K562 (cell line): ENCODE results near the gene CPNE6. TPM values are rescaled to one million over a fixed set of nuclear protein-coding genes. Genes with fewer than 3 reads are reported as not detected.

Experiments
- ATAC-seq: fragments of 200-7000 bp; cut with Tn5 transposase; 3 replicates; pipeline ENCODE4 v1.9.1; 2020; ENCODE audit warnings: moderate library complexity
- BruUV-seq: library from RNA; stranded (reverse); fragments of 400-500 nt; replicated peaks from 2 replicates; lab custom pipeline; 2021; lab: Mats Ljungman, UMichigan
- CTCF ChIA-PET: fragments of 300-600 bp; formaldehyde crosslinking; extraction: SDS; loops from one replicate; lab custom pipeline; 2021; ENCODE audit warnings: low intra/inter-chr PET ratio; lab: Yijun Ruan, JAX
- POLR2A ChIA-PET: fragments of 300-600, 350-650 bp; sonication (Branson Sonifier 250); formaldehyde crosslinking; extraction: SDS; loops from one replicate; lab custom pipeline; 2021; ENCODE audit warnings: antibody characterized with exemption, inconsistent platforms; lab: Yijun Ruan, JAX
- DNase-seq, 4 experiments: peaks; one replicate each; pipeline versions ENCODE4 v3.0.0 to v3.0.0-alpha.2; 2011 to 2018; ENCODE audit warnings: low spot score in 3 of 4, mixed read lengths in 3 of 4; ENCODE audit errors: extremely low read depth in 1 of 4
- FAIRE-seq: peaks from 2 replicates; lab custom pipeline; 2011; peaks lifted over from hg19 to GRCh38; lab: Jason Lieb, UNC
- H2AFZ ChIP-seq: 2 replicates; pipeline ENCODE4 v1.6.0; 2011; ENCODE audit warnings: low read depth, low read length, control low read depth, inconsistent platforms
- H3K27ac ChIP-seq: fragments of 200-600 bp; 3 replicates; pipeline ENCODE4 v1.8.0; 2011; ENCODE audit warnings: low read depth, mild to moderate bottlenecking, control low read depth, inconsistent platforms, low read length, moderate library complexity, mixed read lengths; ENCODE audit errors: extremely low read depth
- H3K27me3 ChIP-seq, 2 experiments: fragments of 300-600 bp in 1 of 2; 2 replicates in 1 of 2; 3 replicates in 1 of 2; pipeline versions ENCODE4 v1.6.0 to v1.8.0; 2011; ENCODE audit warnings: inconsistent platforms in 2 of 2, low read length in 2 of 2, mild to moderate bottlenecking in 1 of 2, mixed read lengths in 1 of 2, moderate library complexity in 1 of 2; ENCODE audit not compliant: control insufficient read depth in 2 of 2, insufficient read depth in 2 of 2
- H3K36me3 ChIP-seq: fragments of 300-600 bp; 3 replicates; pipeline ENCODE4 v1.8.0; 2011; ENCODE audit warnings: mild to moderate bottlenecking, low read length, inconsistent platforms; ENCODE audit not compliant: control insufficient read depth, insufficient read depth
- H3K4me1 ChIP-seq, 2 experiments: fragments of 200-600 bp in 1 of 2; replicated peaks in 1 of 2; 2 replicates in 1 of 2; 3 replicates in 1 of 2; pipeline versions ENCODE4 v1.5.1 to v1.8.0; 2011; ENCODE audit warnings: inconsistent platforms in 2 of 2, low read length in 2 of 2, mild to moderate bottlenecking in 1 of 2, mixed read lengths in 1 of 2, moderate library complexity in 1 of 2; ENCODE audit not compliant: control insufficient read depth in 2 of 2, insufficient read depth in 2 of 2
- H3K4me2 ChIP-seq: 2 replicates; pipeline ENCODE4 v1.6.1; 2011; ENCODE audit warnings: low read length, control low read depth, inconsistent platforms, mixed read lengths; ENCODE audit not compliant: insufficient read depth
- H3K4me3 ChIP-seq: fragments of 200-600 bp; sonication (generic), shearing (Covaris generic); 2 replicates; pipeline ENCODE4 v1.5.1; 2016; ENCODE audit warnings: control low read depth, inconsistent platforms
- H3K79me2 ChIP-seq: fragments of 200-600 bp; 3 replicates; pipeline ENCODE4 v1.8.0; 2011; ENCODE audit warnings: low read length, inconsistent platforms; ENCODE audit not compliant: control insufficient read depth, insufficient read depth
- H3K9ac ChIP-seq, 2 experiments: 2 replicates each; pipeline versions ENCODE4 v1.6.0 to v1.6.1; 2011; ENCODE audit warnings: low read depth in 2 of 2, low read length in 2 of 2, control low read depth in 1 of 2, inconsistent platforms in 1 of 2, mild to moderate bottlenecking in 1 of 2, mixed read lengths in 1 of 2; ENCODE audit not compliant: insufficient read depth in 1 of 2
- H3K9me1 ChIP-seq: one replicate; pipeline ENCODE4 v1.6.0; 2011; ENCODE audit warnings: inconsistent platforms, mild to moderate bottlenecking, low read length, moderate library complexity; ENCODE audit not compliant: control insufficient read depth, insufficient read depth
- H3K9me3 ChIP-seq: replicated peaks from 2 replicates; pipeline ENCODE4 v1.5.1; 2011; ENCODE audit warnings: low read depth, low read length, inconsistent platforms; ENCODE audit not compliant: control insufficient read depth, insufficient read depth
- H4K20me1 ChIP-seq: replicated peaks from 2 replicates; pipeline ENCODE4 v1.6.1; 2011; ENCODE audit warnings: low read length, inconsistent platforms, mixed read lengths; ENCODE audit not compliant: control insufficient read depth, insufficient read depth
- FUS ChIP-seq: fragments of 200-400 bp; formaldehyde crosslinking; optimal IDR thresholded peaks from 2 replicates; pipeline ENCODE3; 2017; ENCODE audit warnings: low read depth, low read length
- ILF3 ChIP-seq: fragments of 450-650 bp; IDR thresholded peaks from 2 replicates; pipeline ENCODE4 v1.6.1; 2018; ENCODE audit warnings: antibody characterized with exemption, mild to moderate bottlenecking, moderate library complexity, borderline replicate concordance
- RBFOX2 ChIP-seq: fragments of 200-400 bp; formaldehyde crosslinking; IDR thresholded peaks from 2 replicates; pipeline ENCODE4 v1.6.1; 2017; ENCODE audit warnings: low read depth, mild to moderate bottlenecking, low read length, moderate library complexity
- SAP30 ChIP-seq: fragments of 200-600 bp; sonication (generic); IDR thresholded peaks from 2 replicates; pipeline ENCODE4 v1.6.1; 2012; ENCODE audit warnings: borderline replicate concordance, low read depth, mild to moderate bottlenecking, moderate library complexity, low read length, control low read depth, inconsistent platforms; ENCODE audit not compliant: insufficient read depth, poor library complexity, severe bottlenecking
- TOE1 ChIP-seq, 2 experiments: fragments of 450-650 bp in 1 of 2; sonication (generic) in 1 of 2; formaldehyde crosslinking in 1 of 2; IDR thresholded peaks; 2 replicates each; pipeline versions ENCODE4 v1.7.1 to v1.8.0; 2016 to 2022; ENCODE audit warnings: borderline replicate concordance in 2 of 2, mild to moderate bottlenecking in 2 of 2, antibody characterized with exemption in 1 of 2, inconsistent platforms in 1 of 2, low read depth in 1 of 2, missing genetic modification reagents in 1 of 2, moderate library complexity in 1 of 2
- ZNF197 ChIP-seq: fragments of 200-800 bp; sonication (Bioruptor generic); IDR thresholded peaks from 2 replicates; pipeline ENCODE4 v1.6.1; 2016; ENCODE audit warnings: low read depth, missing genetic modification characterization, missing compliant biosample characterization
- ZNF436 ChIP-seq: fragments of 250-450, 450-650 bp; sonication (Bioruptor Pico); formaldehyde crosslinking; IDR thresholded peaks from 2 replicates; pipeline ENCODE4 v1.7.0; 2020; ENCODE audit warnings: mild to moderate bottlenecking
- WGBS: fragments of 100-300 bp; shearing (Covaris generic); methylation state at CpG from one replicate; pipeline ENCODE4 v1.1.6; 2016; ENCODE audit warnings: low coverage, mixed read lengths; ENCODE audit not compliant: insufficient coverage; ENCODE audit errors: missing lambda C conversion rate; 5-methylcytosine and 5-hydroxymethylcytosine counted together
- in situ Hi-C: fragments of 300-500 bp; cut with MboI; formaldehyde crosslinking; loops from 4 replicates; pipeline ENCODE4 v1.15.0; 2018; ENCODE audit warnings: inconsistent platforms, mixed read lengths
- intact Hi-C: fragments of 100-400 bp; cut with micrococcal nuclease; formaldehyde crosslinking; loops from 2 replicates; pipeline ENCODE4 v1.14.2; 2022
- polyA plus RNA-seq, 8 experiments: library from polyadenylated mRNA; depleted of rRNA in 4 of 8; stranded (reverse) in 5 of 8; unstranded in 3 of 8; fragments of >200 nt; fragmentation: Nextera tagmentation in 2 of 8; fragmentation: Illumina TruSeq in 1 of 8; extraction: Ambion mirVana in 2 of 8; extraction: Trizol in 1 of 8; gene quantifications; 2 replicates each; pipeline versions ENCODE4 v1.2.1 to v1.2.3, GENCODE V29; 2011 to 2014; ENCODE audit warnings: inconsistent platforms in 1 of 8, missing spikeins in 1 of 8
- total RNA-seq, 7 experiments: library from RNA; depleted of rRNA in 6 of 7; stranded (reverse); fragments of >200 nt in 6 of 7; fragmentation: Illumina TruSeq in 2 of 7; extraction: Trizol in 2 of 7; gene quantifications; 2 replicates each; pipeline versions ENCODE4 v1.2.1 to v1.2.3, GENCODE V29; 2011 to 2021; ENCODE audit warnings: low replicate concordance in 1 of 7
- TF ChIP-seq, protein P1 (sequence below): IDR thresholded peaks from 2 replicates; pipeline ENCODE4 v1.6.1; 2011; ENCODE audit warnings: borderline replicate concordance, low read depth, mild to moderate bottlenecking, moderate library complexity, low read length; ENCODE audit not compliant: insufficient read depth, poor library complexity, severe bottlenecking
- TF ChIP-seq, protein P2 (sequence below): fragments of 250-450 bp; sonication (Bioruptor Pico); IDR thresholded peaks from 2 replicates; pipeline ENCODE4 v1.4.0; 2020; ENCODE audit warnings: mild to moderate bottlenecking, moderate library complexity
- TF ChIP-seq, protein P3 (sequence below): sonication (generic); formaldehyde crosslinking; IDR thresholded peaks from 2 replicates; pipeline ENCODE4 v1.8.0; 2022; ENCODE audit warnings: mild to moderate bottlenecking, missing genetic modification reagents

Gene CPNE6
- total and polyA plus RNA-seq, 9 of the 15 experiments (the other 6 are each of a cell fraction or from before 2014, with no cell fraction given): not detected

DNA sequence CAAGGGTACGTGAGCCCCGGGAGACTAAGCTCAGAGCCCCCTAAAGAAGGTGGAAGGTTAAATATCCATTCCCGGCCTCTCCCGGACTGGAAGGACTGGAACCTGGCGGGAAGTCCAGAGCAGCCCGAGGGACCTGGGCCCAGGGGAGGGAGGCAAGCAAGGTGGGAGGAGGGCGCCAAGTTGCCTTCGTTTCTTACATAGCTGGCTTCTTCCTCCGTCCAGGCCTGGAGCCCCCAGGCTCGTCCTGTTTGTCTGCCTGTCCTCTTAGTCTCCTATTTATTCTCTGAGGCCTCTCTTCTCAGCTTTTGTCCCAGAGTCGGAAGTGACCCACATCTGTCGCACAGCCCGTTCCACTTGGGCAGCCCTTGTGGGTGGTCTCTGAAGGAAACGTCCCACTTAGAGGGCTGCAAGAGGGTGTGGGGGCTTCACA lies 23.5 kb downstream of the CPNE6 start:
- Histone ChIP-seq H3K36me3 (peaks cover 32% of the 10 kb centered on the region; the same call in 2 of the 3 replicates), H2AFZ (peak overlapping the region; percentile 77), H3K9me1 (no peaks in the 10 kb centered on the region), H3K9ac (peak overlapping the region; percentile 96 to 100), H3K27ac (peak overlapping the region; percentile 98), H3K4me3 (peak overlapping the region; percentile 99), H3K79me2 (peaks cover 29% of the 10 kb centered on the region), H3K4me1 (peaks cover 20 to 22% of the 10 kb centered on the region in 2 experiments; a peak in 4 of 5 replicates), H4K20me1 (0 out of 2 replicates have a peak, but pooled peaks cover 2% of the 10 kb centered on the region), H3K9me3 (no peaks in the 10 kb centered on the region), H3K4me2 (peak overlapping the region; percentile 95), H3K27me3 (no peaks in the 10 kb centered on the region)
- peak; percentile 11 for FAIRE-seq
- peak in 1 of 4 experiments; percentile 12 for DNase-seq
- CTCF ChIA-PET: no interaction called here
- in situ Hi-C loops (loop anchor here (5.0 kb wide), 1 partner anchor 38 kb away; no protein-coding TSS in a partner anchor), intact Hi-C loops (loop anchor here (2.0 to 10.0 kb wide), 3 partner anchors 20 to 80 kb away; partner anchors contain the start of genes DCAF11, EMC9, NRL and PSME2)
- TSS peak; percentile 77 for BruUV-seq
- WGBS: 0% methylated on average over 8 of the region's 14 CpGs
- POLR2A ChIA-PET: interaction anchor here (0.8 to 5.8 kb wide), 12 partner anchors 8 to 384 kb away, joined by 3 to 40 read pairs (median 5); partner anchors contain the start of genes EMC9, PSME1, TINF2 and TM9SF1
- 0 out of 3 replicates have a peak, but pooled peaks have one; percentile 0 for ATAC-seq
- TF ChIP-seq ZNF436 (CRISPR knock-in tag) (no peak), TOE1 (IDR thresholded peaks at IDR 0.05; ENCODE audit: borderline replicate concordance) (no peak), TOE1 (CRISPR knock-in tag; IDR thresholded peaks at IDR 0.05; ENCODE audit: borderline replicate concordance, low read depth) (no peak), ILF3 (0 out of 2 replicates have a peak, but pooled peaks have one; percentile 23), SAP30 (peak; percentile 1), FUS (no peak), ZNF197 (CRISPR knock-in tag) (no peak), RBFOX2 (peak; percentile 31)
- TF ChIP-seq, protein P1, sequence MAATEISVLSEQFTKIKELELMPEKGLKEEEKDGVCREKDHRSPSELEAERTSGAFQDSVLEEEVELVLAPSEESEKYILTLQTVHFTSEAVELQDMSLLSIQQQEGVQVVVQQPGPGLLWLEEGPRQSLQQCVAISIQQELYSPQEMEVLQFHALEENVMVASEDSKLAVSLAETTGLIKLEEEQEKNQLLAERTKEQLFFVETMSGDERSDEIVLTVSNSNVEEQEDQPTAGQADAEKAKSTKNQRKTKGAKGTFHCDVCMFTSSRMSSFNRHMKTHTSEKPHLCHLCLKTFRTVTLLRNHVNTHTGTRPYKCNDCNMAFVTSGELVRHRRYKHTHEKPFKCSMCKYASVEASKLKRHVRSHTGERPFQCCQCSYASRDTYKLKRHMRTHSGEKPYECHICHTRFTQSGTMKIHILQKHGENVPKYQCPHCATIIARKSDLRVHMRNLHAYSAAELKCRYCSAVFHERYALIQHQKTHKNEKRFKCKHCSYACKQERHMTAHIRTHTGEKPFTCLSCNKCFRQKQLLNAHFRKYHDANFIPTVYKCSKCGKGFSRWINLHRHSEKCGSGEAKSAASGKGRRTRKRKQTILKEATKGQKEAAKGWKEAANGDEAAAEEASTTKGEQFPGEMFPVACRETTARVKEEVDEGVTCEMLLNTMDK: no peak
- TF ChIP-seq, protein P2, sequence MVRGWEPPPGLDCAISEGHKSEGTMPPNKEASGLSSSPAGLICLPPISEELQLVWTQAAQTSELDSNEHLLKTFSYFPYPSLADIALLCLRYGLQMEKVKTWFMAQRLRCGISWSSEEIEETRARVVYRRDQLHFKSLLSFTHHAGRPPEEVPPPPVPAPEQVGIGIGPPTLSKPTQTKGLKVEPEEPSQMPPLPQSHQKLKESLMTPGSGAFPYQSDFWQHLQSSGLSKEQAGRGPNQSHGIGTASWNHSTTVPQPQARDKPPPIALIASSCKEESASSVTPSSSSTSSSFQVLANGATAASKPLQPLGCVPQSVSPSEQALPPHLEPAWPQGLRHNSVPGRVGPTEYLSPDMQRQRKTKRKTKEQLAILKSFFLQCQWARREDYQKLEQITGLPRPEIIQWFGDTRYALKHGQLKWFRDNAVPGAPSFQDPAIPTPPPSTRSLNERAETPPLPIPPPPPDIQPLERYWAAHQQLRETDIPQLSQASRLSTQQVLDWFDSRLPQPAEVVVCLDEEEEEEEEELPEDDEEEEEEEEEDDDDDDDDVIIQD (CRISPR knock-in tag): no peak
- TF ChIP-seq, protein P3, sequence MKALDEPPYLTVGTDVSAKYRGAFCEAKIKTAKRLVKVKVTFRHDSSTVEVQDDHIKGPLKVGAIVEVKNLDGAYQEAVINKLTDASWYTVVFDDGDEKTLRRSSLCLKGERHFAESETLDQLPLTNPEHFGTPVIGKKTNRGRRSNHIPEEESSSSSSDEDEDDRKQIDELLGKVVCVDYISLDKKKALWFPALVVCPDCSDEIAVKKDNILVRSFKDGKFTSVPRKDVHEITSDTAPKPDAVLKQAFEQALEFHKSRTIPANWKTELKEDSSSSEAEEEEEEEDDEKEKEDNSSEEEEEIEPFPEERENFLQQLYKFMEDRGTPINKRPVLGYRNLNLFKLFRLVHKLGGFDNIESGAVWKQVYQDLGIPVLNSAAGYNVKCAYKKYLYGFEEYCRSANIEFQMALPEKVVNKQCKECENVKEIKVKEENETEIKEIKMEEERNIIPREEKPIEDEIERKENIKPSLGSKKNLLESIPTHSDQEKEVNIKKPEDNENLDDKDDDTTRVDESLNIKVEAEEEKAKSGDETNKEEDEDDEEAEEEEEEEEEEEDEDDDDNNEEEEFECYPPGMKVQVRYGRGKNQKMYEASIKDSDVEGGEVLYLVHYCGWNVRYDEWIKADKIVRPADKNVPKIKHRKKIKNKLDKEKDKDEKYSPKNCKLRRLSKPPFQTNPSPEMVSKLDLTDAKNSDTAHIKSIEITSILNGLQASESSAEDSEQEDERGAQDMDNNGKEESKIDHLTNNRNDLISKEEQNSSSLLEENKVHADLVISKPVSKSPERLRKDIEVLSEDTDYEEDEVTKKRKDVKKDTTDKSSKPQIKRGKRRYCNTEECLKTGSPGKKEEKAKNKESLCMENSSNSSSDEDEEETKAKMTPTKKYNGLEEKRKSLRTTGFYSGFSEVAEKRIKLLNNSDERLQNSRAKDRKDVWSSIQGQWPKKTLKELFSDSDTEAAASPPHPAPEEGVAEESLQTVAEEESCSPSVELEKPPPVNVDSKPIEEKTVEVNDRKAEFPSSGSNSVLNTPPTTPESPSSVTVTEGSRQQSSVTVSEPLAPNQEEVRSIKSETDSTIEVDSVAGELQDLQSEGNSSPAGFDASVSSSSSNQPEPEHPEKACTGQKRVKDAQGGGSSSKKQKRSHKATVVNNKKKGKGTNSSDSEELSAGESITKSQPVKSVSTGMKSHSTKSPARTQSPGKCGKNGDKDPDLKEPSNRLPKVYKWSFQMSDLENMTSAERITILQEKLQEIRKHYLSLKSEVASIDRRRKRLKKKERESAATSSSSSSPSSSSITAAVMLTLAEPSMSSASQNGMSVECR (CRISPR knock-in tag): 0 out of 2 replicates have a peak, but pooled peaks have one; percentile 14
